Iris pigment epithelial cell (primary cell): ENCODE data around the gene UNKL.

Source experiments
- DNase-seq: peaks from one replicate; pipeline ENCODE4 v3.0.0-alpha.2; 2011; ENCODE audit warnings: low read depth

The UNKL gene

DNA sequence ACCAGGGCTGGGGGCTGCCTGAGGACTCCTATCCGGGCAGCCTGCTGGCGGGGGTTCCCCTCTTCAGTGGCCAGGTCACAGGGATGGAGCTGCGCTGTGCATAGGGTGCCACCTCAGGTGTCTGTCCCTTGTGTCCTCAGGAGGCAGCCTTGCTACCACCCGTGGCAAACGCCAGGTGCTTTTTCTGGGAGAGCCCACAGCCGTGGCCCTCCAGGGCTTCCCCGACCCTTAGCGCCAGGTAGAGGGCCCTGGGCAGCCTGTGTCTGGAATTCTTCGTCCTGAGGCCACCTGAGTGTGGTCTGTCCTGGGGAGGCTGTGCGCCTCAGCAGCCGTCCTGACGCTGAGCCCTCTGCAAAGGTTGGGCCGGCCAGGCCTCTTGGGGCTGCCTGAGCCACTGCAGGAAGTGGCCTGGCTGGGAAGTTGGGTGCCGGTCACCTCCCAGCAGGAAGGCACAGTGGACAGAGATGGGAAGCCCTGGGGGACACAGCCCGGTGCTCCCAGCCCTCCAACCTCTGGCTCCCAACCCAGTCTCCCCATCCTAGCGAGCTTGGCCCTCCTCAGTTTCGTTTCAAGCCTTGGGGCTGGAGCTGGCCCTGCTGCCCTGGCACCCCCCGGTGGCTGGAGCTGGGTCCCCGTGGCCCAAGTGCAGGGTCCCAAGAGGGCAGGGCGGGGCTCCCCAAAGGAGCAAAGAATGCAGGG lies 88.7 kb downstream of the UNKL start:
- DNase-seq: no peak

- no peak for DNase-seq
Measured at GRCh38 chr16:1325261-1325660, 89.2 kb downstream of the UNKL start.

GRCh38 chr16:1324286-1324826 lies 90.1 kb downstream of the UNKL start:
- DNase-seq: no peak

- DNase-seq: no peak
Measured at GRCh38 chr16:1323296-1324239, 90.9 kb downstream of the UNKL start.

DNA sequence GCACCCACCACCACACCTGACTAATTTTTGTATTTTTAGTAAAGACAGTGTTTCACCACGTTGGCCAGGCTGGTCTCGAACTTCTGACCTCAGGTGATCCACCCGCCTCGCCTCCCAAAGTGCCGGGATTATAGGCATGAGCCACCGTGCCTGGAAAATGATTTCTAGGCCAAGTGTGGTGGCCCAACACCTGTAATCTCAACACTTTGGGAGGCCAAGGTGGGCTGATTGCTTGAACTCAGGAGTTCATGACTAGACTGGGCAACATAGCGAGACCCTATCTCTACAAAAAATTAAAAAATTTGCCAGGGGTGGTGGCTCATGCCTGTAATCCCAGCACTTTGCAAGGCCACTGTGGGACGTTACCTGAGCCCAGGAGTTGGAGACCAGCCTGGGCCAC lies 92.1 kb downstream of the UNKL start:
- no peak for DNase-seq

GRCh38 chr16:1320658-1321240 lies 93.8 kb downstream of the UNKL start:
- DNase-seq: no peak

- DNase-seq: no peak
Measured at GRCh38 chr16:1320097-1320496, 94.4 kb downstream of the UNKL start.

DNA sequence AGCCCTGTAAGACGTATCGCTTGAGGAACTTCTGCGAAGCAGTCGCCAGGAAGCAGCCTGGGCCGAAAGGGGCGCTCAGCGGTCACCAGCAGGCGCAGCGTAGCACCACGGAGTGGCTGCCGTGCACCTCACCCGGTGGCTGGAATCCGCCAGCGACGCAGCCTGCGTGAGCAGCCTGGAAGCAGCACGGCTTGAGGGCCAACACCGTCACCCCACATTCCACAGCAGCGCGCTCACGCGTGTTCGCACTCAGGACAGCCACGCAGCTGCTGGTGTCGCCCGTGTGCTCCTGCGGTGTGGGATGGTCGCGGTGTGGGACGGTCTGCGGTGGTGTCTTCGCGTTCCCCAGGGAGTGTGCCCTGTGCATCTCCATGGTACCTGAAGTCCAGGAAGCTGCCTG lies 95.5 kb downstream of the UNKL start:
- DNase-seq: no peak

GRCh38 chr16:1318268-1318545 lies 96.3 kb downstream of the UNKL start:
- no peak for DNase-seq

GRCh38 chr16:1317479-1318267 lies 96.8 kb downstream of the UNKL start:
- DNase-seq: no peak

GRCh38 chr16:1316033-1316405 lies 98.5 kb downstream of the UNKL start:
- DNase-seq: no peak

GRCh38 chr16:1315081-1316032 lies 99.1 kb downstream of the UNKL start:
- no peak for DNase-seq

DNA sequence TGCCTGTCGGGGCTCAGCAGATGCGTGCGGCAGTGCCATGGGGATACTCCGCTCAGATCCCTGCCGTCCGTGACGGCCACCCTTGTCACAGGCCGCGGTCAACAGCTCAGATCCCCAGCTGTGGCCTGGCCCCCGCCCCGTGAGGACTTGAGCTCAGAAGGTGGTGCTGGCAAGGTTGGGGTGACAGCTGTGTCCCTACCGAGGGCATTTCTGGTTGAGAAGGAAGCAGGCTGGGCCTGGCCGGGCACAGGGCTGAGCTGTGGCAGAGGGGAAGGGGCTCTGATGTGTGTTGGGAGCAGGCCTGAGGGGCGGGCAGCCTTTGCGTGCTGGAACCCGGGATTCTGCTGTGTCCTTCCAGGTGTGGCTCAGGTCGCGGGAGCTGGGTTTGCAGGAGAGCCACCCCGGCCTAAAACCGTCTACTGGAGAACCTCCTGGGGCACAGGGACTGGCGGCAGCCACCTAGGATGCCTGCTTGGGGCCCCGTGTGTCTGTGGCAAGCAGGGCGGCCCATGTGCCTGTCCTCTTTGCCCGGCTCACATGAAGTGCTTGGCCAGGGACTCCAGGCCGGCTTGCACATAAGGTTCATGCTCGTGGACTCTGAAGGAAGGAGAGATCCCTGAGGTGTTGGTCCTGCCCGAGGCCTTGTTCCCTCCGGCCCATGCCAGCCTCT lies 100.0 kb downstream of the UNKL start:
- DNase-seq: no peak

GRCh38 chr16:1313721-1314369 lies 100.7 kb downstream of the UNKL start:
- DNase-seq: no peak
